Endothelial cell of umbilical vein (primary cell): ENCODE data around the gene STAT5A. TPM values are rescaled to one million over a fixed set of nuclear protein-coding genes. Genes with fewer than 3 reads are reported as not detected.

Source experiments
- BruUV-seq: library from RNA; stranded (reverse); fragments of 400-500 nt; replicated peaks from 2 replicates; lab custom pipeline; 2021; lab: Mats Ljungman, UMichigan
- CTCF ChIA-PET: fragments of 300-600, 350-600 bp; sonication (Branson Sonifier 250); formaldehyde crosslinking; loops from one replicate; lab custom pipeline; 2021; ENCODE audit warnings: antibody characterized with exemption, inconsistent platforms; lab: Charles Lee
- POLR2A ChIA-PET: fragments of 300-600, 350-600 bp; sonication (Branson Sonifier 250); formaldehyde crosslinking; loops from one replicate; lab custom pipeline; 2021; ENCODE audit warnings: antibody characterized with exemption, inconsistent platforms; lab: Charles Lee
- DNase-seq: peaks from one replicate; pipeline ENCODE4 v3.0.0-alpha.2; 2011; ENCODE audit warnings: low read depth, low spot score
- FAIRE-seq: peaks from 2 replicates; lab custom pipeline; 2011; peaks lifted over from hg19 to GRCh38; lab: Jason Lieb, UNC
- H2AFZ ChIP-seq: 2 replicates; pipeline ENCODE4 v1.6.0; 2012; ENCODE audit warnings: low read depth, low read length, control low read depth, inconsistent platforms
- H3K27ac ChIP-seq: 2 replicates; pipeline ENCODE4 v1.5.1; 2011; ENCODE audit warnings: low read depth, mild to moderate bottlenecking, control low read depth, low read length, moderate library complexity; ENCODE audit not compliant: insufficient read depth
- H3K27me3 ChIP-seq, 2 experiments: 2 replicates each; pipeline versions ENCODE4 v1.6.0 to v1.6.1; 2011; ENCODE audit warnings: low read length in 2 of 2, mixed read lengths in 1 of 2; ENCODE audit not compliant: control insufficient read depth in 2 of 2, insufficient read depth in 2 of 2
- H3K36me3 ChIP-seq, 2 experiments: 2 replicates in 1 of 2; 3 replicates in 1 of 2; pipeline ENCODE4 v1.5.1; 2011; ENCODE audit warnings: low read length in 2 of 2, mild to moderate bottlenecking in 1 of 2, moderate library complexity in 1 of 2; ENCODE audit not compliant: control insufficient read depth in 2 of 2, insufficient read depth in 2 of 2; ENCODE audit errors: extremely low read depth in 1 of 2
- H3K4me1 ChIP-seq: 3 replicates; pipeline ENCODE4 v1.5.1; 2011; ENCODE audit warnings: mild to moderate bottlenecking, low read length; ENCODE audit not compliant: control insufficient read depth, insufficient read depth; ENCODE audit errors: extremely low read depth
- H3K4me2 ChIP-seq: 2 replicates; pipeline ENCODE4 v1.6.1; 2011; ENCODE audit warnings: low read length, control low read depth, mixed read lengths; ENCODE audit not compliant: insufficient read depth
- H3K4me3 ChIP-seq, 3 experiments: fragments of 200-600 bp in 1 of 3; sonication (generic), shearing (Covaris generic) in 1 of 3; replicated peaks in 1 of 3; 2 replicates each; pipeline ENCODE4 v1.5.1; 2011 to 2016; ENCODE audit warnings: control low read depth in 3 of 3, low read length in 3 of 3, mild to moderate bottlenecking in 2 of 3, inconsistent platforms in 1 of 3, low read depth in 1 of 3, moderate library complexity in 1 of 3; ENCODE audit not compliant: insufficient read depth in 1 of 3
- H3K79me2 ChIP-seq: 2 replicates; pipeline ENCODE4 v1.6.0; 2012; ENCODE audit warnings: low read length, inconsistent platforms; ENCODE audit not compliant: control insufficient read depth, insufficient read depth
- H3K9ac ChIP-seq: replicated peaks from 2 replicates; pipeline ENCODE3; 2011; ENCODE audit warnings: low read length, control low read depth; ENCODE audit not compliant: insufficient read depth; ENCODE audit errors: extremely low read depth
- H3K9me1 ChIP-seq: replicated peaks from 3 replicates; pipeline ENCODE4 v1.6.0; 2011; ENCODE audit warnings: mild to moderate bottlenecking, low read length; ENCODE audit not compliant: control insufficient read depth, insufficient read depth; ENCODE audit errors: extremely low read depth
- H3K9me3 ChIP-seq: replicated peaks from 2 replicates; pipeline ENCODE4 v1.5.1; 2012; ENCODE audit warnings: low read length, inconsistent platforms; ENCODE audit not compliant: control insufficient read depth, insufficient read depth
- H4K20me1 ChIP-seq: replicated peaks from 2 replicates; pipeline ENCODE3; 2011; ENCODE audit warnings: mild to moderate bottlenecking, low read length; ENCODE audit not compliant: control insufficient read depth, insufficient read depth; ENCODE audit errors: extremely low read depth
- CTCF ChIP-seq, 2 donors: IDR thresholded peaks; 1 replicate in 1 of 2; 2 replicates in 1 of 2; pipeline ENCODE4 v1.5.1; 2011; ENCODE audit warnings: low read length in 2 of 2, mild to moderate bottlenecking in 2 of 2, moderate library complexity in 2 of 2, control low read depth in 1 of 2, inconsistent platforms in 1 of 2, low read depth in 1 of 2; ENCODE audit not compliant: insufficient read depth in 1 of 2; ENCODE audit errors: extremely low read depth in 1 of 2
- EZH2 ChIP-seq: IDR thresholded peaks from 2 replicates; pipeline ENCODE4 v1.6.1; 2012; ENCODE audit warnings: borderline replicate concordance, low read depth, mild to moderate bottlenecking, moderate library complexity, low read length, inconsistent platforms; ENCODE audit not compliant: severe bottlenecking
- GATA2 ChIP-seq: IDR thresholded peaks from 2 replicates; pipeline ENCODE4 v1.7.0; 2011; ENCODE audit warnings: low read depth, mild to moderate bottlenecking, moderate library complexity, mixed read lengths, low read length; ENCODE audit not compliant: insufficient read length, insufficient read depth
- JUN ChIP-seq: IDR thresholded peaks from 2 replicates; pipeline ENCODE4 v1.6.1; 2011; ENCODE audit warnings: borderline replicate concordance, low read depth; ENCODE audit not compliant: insufficient read length, insufficient read depth
- MYC ChIP-seq: IDR thresholded peaks from one replicate; pipeline ENCODE4 v1.6.1; 2011; ENCODE audit warnings: mild to moderate bottlenecking, low read depth, low read length
- POLR2A ChIP-seq: IDR thresholded peaks from 2 replicates; pipeline ENCODE4 v1.6.1; 2012; ENCODE audit warnings: low read depth, mild to moderate bottlenecking, control low read depth, low read length
- POLR2AphosphoS5 ChIP-seq: IDR thresholded peaks from 2 replicates; pipeline ENCODE4 v1.6.1; 2012; ENCODE audit warnings: low read depth, mild to moderate bottlenecking, control low read depth, low read length, moderate library complexity; ENCODE audit not compliant: insufficient read depth
- dilution Hi-C: fragments of 300-500 bp; cut with MboI; formaldehyde crosslinking; loops from one replicate; pipeline ENCODE4 v1.15.0; 2019; ENCODE audit warnings: low sequenced_read_pairs; ENCODE audit not compliant: extremely low pct_ligation_motif_present
- intact Hi-C: fragments of 100-400 bp; cut with micrococcal nuclease; formaldehyde crosslinking; loops from one replicate; pipeline ENCODE4 v1.10.0; 2022
- polyA plus RNA-seq, 4 experiments: library from polyadenylated mRNA; depleted of rRNA in 3 of 4; stranded (reverse) in 3 of 4; unstranded in 1 of 4; fragments of >200 nt; gene quantifications; 2 replicates each; pipeline versions ENCODE4 v1.2.1 to v1.2.3, GENCODE V29; 2011 to 2012; ENCODE audit warnings: missing spikeins in 1 of 4
- total RNA-seq: library from RNA; stranded (reverse); gene quantifications from 2 replicates; pipeline ENCODE4 v1.2.3, GENCODE V29; 2021
- TF ChIP-seq, protein P1 (sequence below): IDR thresholded peaks from 2 replicates; pipeline ENCODE4 v1.6.1; 2011; ENCODE audit not compliant: insufficient read depth, insufficient read length

STAT5A gene
- total and polyA plus RNA-seq, 2 donors (not counting 3 experiments of a cell fraction or from before 2014, with no cell fraction given), result 18.0 to 23.4 TPM

GRCh38 chr17:42309142-42309541 is 20.8 kb downstream of the STAT5A start:
- peaks cover 7 to 9% of the 10 kb centered on the region in 2 experiments for H3K36me3 ChIP-seq
- dilution Hi-C loops (no loop called here), intact Hi-C loops (no loop called here)
- H3K27me3 ChIP-seq, result no peaks in the 10 kb centered on the region
- no peaks in the 10 kb centered on the region for H3K9me3 ChIP-seq
- no peak for FAIRE-seq
- no peak overlapping the region for H3K4me3 ChIP-seq
- H2AFZ ChIP-seq, result no peak overlapping the region
- H4K20me1 ChIP-seq, result no peaks in the 10 kb centered on the region
- POLR2A ChIA-PET, result no interaction called here
- H3K4me2 ChIP-seq, result no peak overlapping the region
- peaks cover 14% of the 10 kb centered on the region for H3K4me1 ChIP-seq
- no peak overlapping the region for H3K27ac ChIP-seq
- no peak for TF ChIP-seq POLR2A
- H3K79me2 ChIP-seq, result no peaks in the 10 kb centered on the region
- no peak overlapping the region for H3K9ac ChIP-seq
- no TSS peak for BruUV-seq
- CTCF ChIA-PET, result interaction anchor here (1.1 to 6.3 kb wide), 5 partner anchors 43 to 218 kb away, joined by 3 to 72 read pairs (median 4); no protein-coding TSS in a partner anchor
- DNase-seq, result no peak
- no peaks in the 10 kb centered on the region for H3K9me1 ChIP-seq

DNA sequence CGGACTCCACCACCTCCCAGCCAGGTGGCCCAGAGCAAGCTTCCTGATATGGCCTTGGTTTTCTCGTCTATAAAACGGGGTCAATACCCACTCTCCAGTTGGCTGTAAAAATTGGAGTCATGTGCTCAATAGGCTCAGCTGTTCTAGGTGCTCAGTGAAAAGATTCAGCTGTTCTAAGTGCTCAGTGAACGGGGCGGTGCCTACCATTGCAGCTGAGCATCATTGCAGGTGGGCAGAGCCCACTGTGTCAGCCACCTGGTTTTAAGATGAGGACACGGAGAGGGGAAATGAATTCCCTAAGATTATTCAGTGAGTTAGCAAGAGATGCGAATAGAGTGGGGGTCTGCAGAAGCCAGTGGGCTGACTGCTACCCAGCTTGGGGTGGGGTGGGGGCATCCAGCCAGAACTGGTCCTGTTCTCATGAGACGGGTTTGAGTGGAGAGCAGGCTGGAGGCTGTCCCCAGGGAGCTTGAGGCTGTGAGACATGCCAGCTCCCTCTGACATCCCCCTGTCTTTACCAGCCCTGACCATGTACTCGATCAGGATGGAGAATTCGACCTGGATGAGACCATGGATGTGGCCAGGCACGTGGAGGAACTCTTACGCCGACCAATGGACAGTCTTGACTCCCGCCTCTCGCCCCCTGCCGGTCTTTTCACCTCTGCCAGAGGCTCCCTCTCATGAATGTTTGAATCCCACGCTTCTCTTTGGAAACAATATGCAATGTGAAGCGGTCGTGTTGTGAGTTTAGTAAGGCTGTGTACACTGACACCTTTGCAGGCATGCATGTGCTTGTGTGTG is 21.9 kb downstream of the STAT5A start:
- ChIA-PET POLR2A (no interaction called here), CTCF (interaction anchor here (1.1 to 6.3 kb wide), 6 partner anchors 12 to 217 kb away, joined by 3 to 72 read pairs (median 24); no protein-coding TSS in a partner anchor)
- DNase-seq (no peak), FAIRE-seq (no peak)
- Histone ChIP-seq H3K4me1 (peaks cover 24% of the 10 kb centered on the region), H3K9ac (no peak overlapping the region), H3K27ac (no peak overlapping the region), H3K79me2 (no peaks in the 10 kb centered on the region), H3K27me3 (no peaks in the 10 kb centered on the region), H4K20me1 (no peaks in the 10 kb centered on the region), H3K9me3 (no peaks in the 10 kb centered on the region), H2AFZ (no peak overlapping the region), H3K4me3 (no peak overlapping the region), H3K9me1 (no peaks in the 10 kb centered on the region), H3K4me2 (no peak overlapping the region), H3K36me3 (peaks cover 7 to 9% of the 10 kb centered on the region in 2 experiments)
- TF ChIP-seq JUN, result no peak
- no peak for TF ChIP-seq EZH2
- TF ChIP-seq POLR2A, result no peak
- TF ChIP-seq GATA2, result no peak
- TF ChIP-seq POLR2AphosphoS5, result no peak
- TF ChIP-seq MYC, result no peak
- TF ChIP-seq CTCF (IDR thresholded peaks at IDR 0.05; ENCODE audit: extremely low read depth in 1 of 2, insufficient read depth in 1 of 2, low read depth in 1 of 2, low read length in 2 of 2), result no peak
- TF ChIP-seq, protein P1, sequence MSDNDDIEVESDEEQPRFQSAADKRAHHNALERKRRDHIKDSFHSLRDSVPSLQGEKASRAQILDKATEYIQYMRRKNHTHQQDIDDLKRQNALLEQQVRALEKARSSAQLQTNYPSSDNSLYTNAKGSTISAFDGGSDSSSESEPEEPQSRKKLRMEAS, result no peak
- intact Hi-C loops, result no loop called here
- BruUV-seq, result no TSS peak
- dilution Hi-C loops, result no loop called here
